ENCODE data around the gene ANO2.

Gene ANO2

GRCh38 chr12:5964913-5965900 is 20.1 kb upstream of the ANO2 start:
- no peak for DNase-seq

GRCh38 chr12:5963515-5963914 is 18.5 kb upstream of the ANO2 start:
- no peak for DNase-seq

GRCh38 chr12:5960783-5961182 is 15.7 kb upstream of the ANO2 start:
- peak; percentile 15 for DNase-seq

- DNase-seq, result no peak
These were observed 11.9 kb upstream of the ANO2 start for GRCh38 chr12:5956987-5957386.

- no peak for DNase-seq
These were observed 9.6 kb upstream of the ANO2 start for GRCh38 chr12:5954661-5955060.

- no peak for DNase-seq
These were observed 9.0 kb upstream of the ANO2 start for GRCh38 chr12:5953835-5954586.

GRCh38 chr12:5952031-5952430 is 7.0 kb upstream of the ANO2 start:
- no peak for DNase-seq

- DNase-seq, result no peak
These were observed 3.6 kb upstream of the ANO2 start for GRCh38 chr12:5948696-5949095.

- DNase-seq, result no peak
These were observed 1.9 kb upstream of the ANO2 start for GRCh38 chr12:5947006-5947405.

GRCh38 chr12:5946388-5946787 is 1.3 kb upstream of the ANO2 start:
- no peak for DNase-seq

- no peak for DNase-seq
These were observed 380 bp downstream of the ANO2 start for GRCh38 chr12:5944688-5945070.

GRCh38 chr12:5944053-5944452 is 1.0 kb downstream of the ANO2 start:
- DNase-seq, result no peak

GRCh38 chr12:5941907-5942306 is 3.2 kb downstream of the ANO2 start:
- DNase-seq, result no peak

GRCh38 chr12:5927732-5928516 is 17.1 kb downstream of the ANO2 start:
- DNase-seq, result no peak

- no peak for DNase-seq
These were observed 19.4 kb downstream of the ANO2 start for GRCh38 chr12:5925646-5926045.

GRCh38 chr12:5924342-5924741 is 20.7 kb downstream of the ANO2 start:
- no peak for DNase-seq

GRCh38 chr12:5923751-5924150 is 21.3 kb downstream of the ANO2 start:
- no peak for DNase-seq

- no peak for DNase-seq
These were observed 21.9 kb downstream of the ANO2 start for GRCh38 chr12:5923043-5923605.

- no peak for DNase-seq
These were observed 22.8 kb downstream of the ANO2 start for GRCh38 chr12:5921966-5922899.

- no peak for DNase-seq
These were observed 23.8 kb downstream of the ANO2 start for GRCh38 chr12:5921027-5921909.

Data from NCI-H69 (cell line).